GM19035 (cell line): ENCODE data around the gene MON1A.
"Not testable (repeated sequence)": the region's sequence is repeated elsewhere in the genome, so short reads cannot be mapped to it uniquely, and the experiment has no call there.

Experiments
- ATAC-seq: cut with Tn5 transposase; IDR thresholded peaks from one replicate; pipeline ENCODE4 v1.9.1; 2021; ENCODE audit not compliant: unreplicated experiment

MON1A gene, protein sequence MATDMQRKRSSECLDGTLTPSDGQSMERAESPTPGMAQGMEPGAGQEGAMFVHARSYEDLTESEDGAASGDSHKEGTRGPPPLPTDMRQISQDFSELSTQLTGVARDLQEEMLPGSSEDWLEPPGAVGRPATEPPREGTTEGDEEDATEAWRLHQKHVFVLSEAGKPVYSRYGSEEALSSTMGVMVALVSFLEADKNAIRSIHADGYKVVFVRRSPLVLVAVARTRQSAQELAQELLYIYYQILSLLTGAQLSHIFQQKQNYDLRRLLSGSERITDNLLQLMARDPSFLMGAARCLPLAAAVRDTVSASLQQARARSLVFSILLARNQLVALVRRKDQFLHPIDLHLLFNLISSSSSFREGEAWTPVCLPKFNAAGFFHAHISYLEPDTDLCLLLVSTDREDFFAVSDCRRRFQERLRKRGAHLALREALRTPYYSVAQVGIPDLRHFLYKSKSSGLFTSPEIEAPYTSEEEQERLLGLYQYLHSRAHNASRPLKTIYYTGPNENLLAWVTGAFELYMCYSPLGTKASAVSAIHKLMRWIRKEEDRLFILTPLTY

DNA sequence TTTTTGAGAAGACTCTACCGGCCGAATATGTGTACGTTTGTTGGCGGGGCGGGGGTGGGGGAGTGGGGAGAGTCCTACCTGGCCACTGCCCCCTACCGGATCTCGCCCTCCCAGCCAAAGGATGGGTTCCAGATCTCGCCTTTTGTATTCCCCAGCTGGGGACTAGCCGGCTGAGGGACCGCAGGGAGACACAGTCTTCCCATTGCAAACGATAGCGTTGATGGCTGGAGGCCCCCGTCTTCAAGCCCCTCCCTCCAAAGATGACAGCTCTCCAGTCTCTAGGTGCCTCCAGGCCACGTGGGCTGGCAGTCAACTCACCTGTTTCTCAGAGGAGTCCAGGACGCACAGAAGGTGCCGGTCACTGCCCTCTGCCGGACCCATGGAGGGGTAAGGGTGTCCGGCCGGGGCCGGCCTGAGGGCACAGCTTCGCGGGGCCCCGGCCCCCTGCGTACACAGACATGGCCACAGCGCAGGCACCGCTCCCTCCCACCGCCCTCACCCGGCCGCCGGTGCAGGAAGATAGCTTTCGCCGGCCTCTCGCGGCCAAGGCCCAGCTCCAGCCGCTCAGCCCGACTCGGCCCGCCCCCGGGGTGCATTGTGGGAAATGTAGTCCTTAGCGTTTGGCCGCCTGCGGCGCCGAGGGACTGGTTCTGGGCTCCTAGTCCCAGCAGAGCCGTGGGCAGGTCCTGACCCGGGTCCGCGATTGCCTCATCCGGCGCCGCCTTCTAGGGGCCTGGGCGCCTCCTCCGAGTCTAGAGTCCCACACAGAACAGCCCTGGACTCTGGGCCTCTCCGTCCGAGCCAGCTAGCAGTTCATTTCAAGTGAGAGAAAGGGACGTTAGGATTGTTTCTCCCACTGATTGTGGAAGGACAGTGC, at the start of gene MON1A:
TSS of gene MON1A (minus strand) at position 521 of the 877 bp plus-strand sequence. CDS start 16,465 bp downstream, outside the sequence.
- ATAC-seq, result peak; percentile 90

DNA sequence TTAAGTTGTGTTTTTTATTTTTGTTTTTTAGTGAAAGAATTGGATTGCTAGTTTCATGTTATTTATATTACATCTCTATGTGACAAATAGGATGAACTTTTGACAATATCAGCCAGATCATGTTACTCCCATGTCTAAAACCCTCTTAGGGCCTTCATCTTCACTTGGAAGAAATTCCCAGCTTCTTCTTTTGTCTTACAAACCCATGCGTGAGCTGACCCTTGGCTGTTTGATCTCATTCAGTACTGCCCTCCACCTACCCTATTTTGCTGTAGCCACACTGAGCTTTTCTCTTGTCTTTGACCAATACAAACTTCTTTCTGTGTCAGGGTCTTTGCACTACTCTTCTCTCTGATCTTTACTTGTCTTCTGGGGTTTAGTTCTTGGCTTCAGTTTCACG, 47.3 kb upstream of the MON1A start:
- ATAC-seq, result no peak

DNA sequence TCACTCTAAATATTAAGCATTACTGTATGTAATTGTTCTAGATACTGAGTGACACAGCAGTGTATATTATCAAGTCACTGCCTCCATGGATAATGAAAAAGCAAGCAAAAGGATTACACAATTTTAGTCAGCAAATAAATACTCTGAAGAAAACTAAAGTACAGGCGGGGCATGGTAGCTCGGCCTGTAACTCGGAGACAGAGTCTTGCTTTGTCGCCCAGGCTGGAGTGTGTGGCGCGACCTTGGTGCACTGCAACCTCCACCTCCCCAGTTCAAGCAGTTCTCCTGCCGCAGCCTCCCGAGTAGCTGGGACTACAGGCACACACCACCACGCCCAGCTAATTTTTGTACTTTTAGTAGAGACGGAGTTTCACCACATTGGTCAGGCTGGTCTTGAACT, 43.0 kb upstream of the MON1A start:
- ATAC-seq, result no peak

DNA sequence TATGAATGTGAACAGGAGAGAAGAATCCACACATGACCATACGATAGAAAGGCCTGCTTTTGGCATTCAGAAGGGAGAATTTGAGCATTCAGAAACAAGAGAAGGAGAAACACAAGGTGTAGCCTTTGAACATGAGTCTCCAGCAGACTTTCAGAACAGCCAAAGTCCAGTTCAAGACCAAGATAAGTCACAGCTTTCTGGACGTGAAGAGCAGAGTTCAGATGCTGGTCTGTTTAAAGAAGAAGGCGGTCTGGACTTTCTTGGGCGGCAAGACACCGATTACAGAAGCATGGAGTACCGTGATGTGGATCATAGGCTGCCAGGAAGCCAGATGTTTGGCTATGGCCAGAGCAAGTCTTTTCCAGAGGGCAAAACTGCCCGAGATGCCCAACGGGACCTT, 38.7 kb upstream of the MON1A start:
- no peak for ATAC-seq

DNA sequence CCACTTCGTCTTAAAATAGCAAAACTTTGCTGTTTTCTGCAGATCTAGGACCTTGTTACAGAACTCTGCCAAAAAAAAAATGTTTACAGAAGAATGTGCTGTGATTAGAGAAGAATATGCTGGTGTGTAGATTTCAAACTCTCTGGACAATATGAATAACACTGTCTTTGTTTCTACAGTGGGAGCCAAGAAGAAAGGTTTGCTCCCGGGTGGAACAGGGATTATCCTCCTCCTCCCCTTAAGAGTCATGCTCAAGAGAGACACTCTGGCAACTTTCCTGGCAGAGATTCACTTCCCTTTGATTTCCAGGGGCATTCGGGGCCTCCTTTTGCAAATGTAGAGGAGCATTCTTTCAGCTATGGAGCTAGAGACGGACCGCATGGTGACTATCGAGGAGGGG, 37.7 kb upstream of the MON1A start:
- ATAC-seq, result no peak

DNA sequence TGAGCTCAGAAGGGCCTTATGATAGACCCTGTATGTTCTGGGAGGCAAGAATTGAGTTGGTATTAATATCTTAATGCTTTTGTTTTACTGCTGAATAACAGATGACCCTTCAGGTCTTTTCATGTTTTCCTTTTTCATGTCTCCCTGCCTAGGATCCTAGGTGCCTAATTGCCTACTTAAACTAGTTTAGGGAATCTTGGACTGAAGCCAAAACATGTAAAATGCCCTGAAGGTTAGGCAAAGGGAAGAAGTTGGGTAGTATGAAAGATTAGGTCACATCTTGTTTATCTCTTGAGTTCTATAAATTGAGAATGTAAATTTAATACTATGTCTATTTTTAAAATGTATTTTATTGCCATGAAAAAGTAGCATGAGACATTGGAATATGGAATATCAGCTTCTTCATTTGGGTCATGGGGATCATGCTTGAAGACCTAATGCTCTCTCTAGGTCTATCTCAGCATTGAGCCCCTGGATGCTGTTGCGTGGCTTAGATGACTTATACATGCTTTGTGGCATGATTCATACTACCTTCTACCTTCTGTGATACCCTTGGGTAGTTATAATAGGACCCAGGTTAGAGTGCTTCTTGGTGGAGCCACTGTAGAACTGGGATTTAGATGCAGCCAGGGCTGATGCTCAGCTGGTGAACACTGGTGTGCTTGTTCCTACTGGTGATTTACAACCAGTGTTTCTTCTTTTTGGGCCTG, 36.8 kb upstream of the MON1A start:
- no peak for ATAC-seq

DNA sequence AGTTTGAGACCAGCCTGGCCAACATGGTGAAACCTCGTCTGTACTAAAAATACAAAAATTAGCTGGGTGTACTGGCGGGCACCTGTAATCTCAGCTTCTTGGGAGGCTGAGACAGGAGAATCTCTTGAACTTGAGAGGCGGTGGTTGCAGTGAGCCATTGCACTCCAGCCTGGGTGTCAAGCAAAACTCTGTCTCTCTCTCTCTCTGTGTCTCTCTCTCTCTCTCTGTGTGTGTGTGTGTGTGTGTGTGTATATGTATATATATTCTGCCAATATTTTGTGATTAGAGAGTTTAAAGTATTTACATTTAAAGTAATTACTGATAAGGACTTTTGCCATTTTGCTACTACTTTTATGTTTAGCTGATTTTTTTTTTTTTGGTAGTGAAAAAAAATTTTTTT, 26.0 kb upstream of the MON1A start:
- ATAC-seq, result no peak

DNA sequence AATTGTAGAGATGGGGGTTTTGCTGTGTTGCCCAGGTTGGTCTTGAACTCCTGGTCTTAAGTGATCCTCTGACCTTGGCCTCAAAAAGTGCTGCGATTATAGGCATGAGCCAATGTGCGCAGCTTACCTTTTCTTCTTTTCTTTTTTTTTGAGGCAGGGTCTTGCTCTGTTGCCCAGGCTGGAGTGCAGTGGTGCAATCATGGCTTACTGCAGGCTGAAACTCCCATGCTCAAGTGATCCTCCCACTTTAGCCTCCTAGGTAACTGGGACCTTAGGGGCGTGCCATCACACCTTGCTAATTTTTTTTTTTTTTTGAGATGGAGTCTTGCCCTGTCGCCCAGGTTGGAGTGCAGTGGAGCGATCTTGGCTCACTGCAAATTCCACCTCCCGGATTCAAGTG, 23.3 kb upstream of the MON1A start:
- ATAC-seq, result no peak

DNA sequence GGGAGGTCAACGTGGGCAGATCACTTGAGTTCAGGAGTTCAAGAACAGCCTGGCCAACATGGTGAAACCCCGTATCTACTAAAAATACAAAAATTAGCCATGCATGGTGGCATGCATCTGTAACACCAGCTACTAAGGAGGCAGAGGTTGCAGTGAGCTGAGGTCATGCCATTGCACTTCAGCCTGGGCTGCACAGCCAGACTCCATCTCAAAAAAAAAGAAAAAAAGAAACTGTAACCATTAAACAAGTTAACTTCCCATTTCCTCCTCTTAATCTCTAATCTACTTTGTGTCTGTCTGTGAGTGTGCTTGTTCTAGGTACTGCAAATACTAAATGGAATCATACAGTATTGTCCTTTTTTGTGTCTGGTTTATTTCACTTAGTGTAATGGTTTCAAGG, 13.0 kb upstream of the MON1A start:
- ATAC-seq, result no peak

DNA sequence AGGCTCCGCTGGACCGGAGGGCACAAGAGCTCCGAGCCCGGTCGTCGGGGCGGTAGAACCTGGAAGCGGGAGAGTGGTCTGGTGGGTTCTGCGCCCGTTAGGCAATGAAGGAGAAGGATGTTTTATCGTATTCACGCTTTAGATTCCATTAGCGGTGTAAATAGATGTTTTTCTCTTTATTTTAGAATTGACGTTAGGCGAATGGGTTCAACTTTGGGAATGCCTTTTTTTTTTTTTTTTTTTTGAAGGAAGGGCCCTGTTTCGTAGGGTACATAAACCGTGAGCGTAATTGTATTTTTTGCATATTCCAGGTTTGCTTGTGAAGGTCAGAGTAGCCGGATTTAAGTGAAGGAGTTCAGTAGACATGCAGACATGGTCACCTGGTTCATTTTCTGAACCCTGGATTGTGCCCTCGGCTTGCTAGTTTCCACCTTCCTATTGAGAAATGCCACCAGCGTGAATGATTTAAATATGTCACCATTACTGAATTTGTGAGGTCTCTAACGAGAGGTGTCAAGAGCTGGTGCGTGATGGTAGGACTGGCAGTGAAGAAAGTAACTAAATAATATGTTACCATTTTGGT, 11.1 kb upstream of the MON1A start:
- ATAC-seq, result no peak

DNA sequence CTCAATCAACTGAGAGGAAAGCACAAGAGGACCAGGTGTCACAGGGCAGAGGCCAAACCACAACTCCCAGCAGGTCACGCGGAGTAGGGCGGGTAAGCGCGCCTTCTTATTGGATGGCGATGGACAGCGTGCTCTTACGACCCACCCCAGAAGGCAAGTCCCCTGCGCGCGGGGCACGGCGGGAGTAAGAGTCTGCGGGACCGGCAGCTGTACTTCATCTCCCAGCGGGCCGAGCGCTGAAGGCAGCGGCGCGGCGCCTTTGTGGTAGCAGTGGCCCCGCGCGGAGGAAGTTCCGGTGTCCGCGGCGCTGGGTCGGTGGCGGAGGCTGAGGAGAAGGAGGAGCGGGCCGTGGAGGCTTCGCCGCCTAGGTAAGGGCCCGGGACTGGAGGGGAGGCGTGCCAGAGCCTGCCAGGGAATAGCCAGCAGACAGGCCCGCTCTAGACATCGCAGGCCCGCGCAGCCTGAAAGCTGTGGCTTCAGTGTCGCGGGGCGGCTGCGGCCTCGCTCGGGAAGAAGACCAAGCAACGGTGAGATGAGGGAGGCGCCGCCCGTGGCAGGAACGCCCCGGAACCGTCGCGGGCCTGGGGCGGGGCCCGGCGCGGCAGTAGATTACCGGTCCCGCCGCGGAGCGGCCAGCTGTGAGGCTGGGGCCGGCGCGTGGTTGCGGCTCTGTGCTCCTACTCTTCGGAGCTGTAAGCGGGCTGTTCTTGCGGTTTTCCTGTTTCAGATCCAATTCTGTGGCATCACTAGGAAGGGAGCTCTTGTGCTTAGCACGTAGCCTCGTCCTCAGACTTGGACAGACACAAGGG, 10.5 kb upstream of the MON1A start, which contains the start of gene RBM6:
TSS of gene RBM6 (plus strand) at position 293 of the 809 bp plus-strand sequence. CDS start 22,492 bp downstream, outside the sequence.
- ATAC-seq, result peak; percentile 88

DNA sequence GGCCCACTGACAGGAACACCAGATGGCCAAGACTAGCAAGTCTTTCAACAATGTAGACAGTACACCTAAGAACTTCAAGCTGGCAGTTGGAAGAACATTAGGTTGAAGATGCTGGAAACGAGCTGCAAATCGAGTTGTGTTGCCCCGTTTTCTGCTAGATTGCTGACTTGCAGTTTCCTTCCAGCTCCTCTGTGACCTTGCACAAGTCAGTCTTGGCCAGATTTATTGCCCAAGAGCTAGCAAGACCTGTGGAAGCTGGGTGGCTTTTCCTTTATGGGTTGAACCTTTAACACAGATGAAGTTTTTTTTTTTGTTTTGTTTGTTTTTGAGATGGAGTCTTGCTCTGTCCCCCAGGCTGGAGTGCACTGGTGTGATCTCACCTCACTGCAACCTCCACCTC, 7.5 kb upstream of the MON1A start:
- no peak for ATAC-seq

DNA sequence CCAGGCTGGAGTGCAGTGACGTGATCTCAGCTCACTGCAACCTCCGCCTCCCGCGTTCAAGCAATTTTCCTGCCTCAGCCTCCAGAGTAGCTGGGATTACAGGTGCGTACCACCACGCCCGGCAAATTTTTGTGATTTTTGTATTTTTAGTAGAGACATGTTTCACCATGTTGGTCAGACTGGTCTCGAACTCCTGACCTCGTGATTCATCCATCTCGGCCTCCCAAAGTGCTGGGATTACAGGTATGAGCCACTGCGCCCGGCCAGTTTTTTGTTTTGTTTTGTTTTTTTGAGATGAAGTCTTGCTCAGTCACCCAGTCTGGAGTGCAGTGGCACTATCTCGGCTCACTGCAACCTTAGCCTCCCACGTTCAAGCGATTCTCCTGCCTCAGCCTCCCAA, 2.7 kb upstream of the MON1A start:
- ATAC-seq, result not testable (repeated sequence)

DNA sequence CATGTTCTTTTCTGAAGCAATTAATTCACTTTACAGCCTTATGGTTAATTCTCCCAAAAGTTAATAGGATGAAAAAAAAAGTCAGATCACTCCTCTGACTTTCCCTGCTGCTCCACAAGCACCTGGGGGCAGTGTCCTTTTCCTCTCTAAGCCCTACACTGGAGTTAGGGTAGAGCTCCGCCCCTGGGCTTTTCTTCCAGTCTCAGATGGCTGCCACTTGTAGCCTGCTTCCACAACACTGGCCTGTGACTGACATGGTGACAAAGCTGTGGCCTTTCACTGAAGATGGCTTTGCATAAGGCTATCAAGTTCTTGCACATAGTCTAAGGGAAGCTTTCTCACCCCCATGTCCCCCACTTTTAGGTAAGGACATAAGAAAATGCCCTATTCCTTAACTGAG, 1.3 kb upstream of the MON1A start:
- ATAC-seq, result no peak

DNA sequence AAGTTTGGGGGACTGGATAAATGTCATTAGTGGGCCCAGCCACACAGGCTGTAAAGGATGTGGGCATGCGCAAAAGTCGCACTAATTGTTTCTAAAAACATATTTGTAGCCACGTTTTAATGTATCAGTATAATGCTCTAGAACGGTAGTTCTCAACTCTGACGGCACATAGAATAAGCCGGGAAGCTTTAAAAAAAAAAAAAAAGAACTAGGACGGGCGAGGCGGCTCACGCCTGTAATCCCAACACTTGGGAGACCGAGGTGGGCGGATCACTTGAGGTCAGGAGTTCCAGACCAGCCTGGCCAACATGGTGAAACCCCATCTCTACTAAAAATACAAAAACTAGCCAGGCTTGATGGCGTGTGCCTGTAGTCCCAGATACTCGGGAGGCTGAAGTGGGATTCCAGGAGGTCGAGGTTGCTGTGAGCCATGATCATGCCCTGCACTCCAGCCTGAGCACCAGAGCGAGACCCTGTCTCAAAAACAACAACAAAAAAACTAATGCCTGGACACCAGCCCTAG, 618 bp upstream of the MON1A start:
- ATAC-seq, result no peak

DNA sequence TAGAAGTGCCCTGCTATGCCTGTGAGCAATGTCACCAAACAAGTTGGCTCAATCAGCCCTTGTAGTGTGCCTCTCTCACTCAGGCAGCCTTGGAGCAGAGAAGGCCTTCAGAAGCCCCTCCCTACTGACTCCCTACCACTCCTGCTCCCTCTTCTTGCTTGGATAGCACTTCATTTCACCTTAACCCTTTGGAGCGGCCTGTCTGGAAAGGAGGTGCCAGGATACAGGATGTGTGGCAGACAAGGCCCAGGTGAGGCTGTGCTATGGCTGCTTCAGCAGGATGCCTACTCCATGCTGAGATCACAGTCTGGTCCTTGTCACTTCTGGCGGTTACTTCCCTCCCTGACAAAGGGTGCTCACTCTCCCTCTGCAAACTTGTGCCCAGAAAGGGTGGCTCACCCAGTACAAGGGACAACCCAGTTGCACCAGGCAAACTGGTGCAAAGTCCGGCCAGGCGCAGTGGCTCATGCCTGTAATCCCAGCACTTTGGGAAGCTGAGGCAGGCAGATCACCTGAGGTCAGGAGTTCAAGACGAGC, 1.1 kb downstream of the MON1A start:
- ATAC-seq, result no peak

DNA sequence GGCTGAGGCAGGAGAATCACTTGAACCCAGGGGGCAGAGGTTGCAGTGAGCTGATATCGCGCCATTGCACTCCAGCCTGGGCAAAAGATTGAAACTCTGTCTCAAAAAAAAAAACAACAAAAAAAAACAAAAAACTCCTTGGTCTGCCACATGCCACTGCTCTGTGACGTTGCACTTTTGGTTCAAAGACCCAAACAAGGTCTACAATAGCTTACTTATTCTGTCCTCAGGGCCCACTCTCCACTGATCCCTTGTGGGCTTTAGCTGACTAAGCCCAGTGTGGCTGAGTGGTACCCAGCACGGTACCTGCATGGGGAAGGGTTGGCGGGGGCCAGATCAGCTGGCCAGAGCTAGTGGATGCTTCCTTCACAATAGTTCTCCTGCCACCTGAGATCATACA, 1.8 kb downstream of the MON1A start:
- no peak for ATAC-seq

DNA sequence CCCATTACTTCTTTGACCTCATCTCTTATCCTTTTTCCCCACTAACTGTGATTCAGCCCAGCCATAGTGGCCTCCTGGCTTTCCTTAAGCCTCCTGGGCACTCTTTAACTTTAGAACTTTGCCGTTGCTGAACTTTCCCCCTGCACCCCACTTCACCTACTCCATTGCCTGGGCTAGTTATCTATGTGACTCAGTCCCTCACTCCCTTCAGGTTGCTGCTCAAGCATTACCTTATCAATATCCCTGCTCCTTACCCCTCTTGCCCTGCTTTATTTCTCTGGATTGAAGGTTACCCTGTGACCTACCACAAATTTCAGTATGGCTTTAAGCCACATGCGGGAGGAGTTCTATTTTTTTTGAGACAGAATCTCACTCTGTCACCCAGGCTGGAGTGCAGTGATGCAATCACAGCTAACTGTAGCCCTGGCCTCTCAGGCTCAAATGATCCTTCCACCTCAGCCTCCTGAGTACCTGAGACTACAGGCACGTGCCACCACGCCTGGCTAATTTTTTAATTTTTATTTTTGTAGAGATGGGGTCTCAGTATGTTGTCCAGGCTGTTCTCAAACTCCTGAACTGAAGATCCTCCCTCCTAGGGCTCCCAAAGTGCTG, 3.4 kb downstream of the MON1A start:
- no peak for ATAC-seq

DNA sequence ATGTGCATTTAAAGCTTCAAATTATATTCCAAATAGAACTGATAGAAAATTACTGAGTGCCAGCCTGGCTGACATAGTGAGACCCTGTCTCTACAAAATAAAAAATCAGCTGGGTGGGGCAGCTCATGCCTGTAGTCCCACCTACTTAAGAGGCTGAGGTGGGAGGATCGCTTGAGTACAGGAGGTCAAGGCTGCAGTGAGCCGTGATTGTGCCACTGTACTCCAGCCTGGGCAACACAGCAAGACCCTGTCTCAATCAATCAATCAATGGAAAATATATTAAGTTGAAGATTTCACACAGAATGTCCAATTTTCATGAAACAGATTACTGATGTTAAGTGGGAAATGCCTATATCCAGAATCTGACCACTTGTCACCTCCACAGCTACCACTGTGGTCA, 4.1 kb downstream of the MON1A start:
- ATAC-seq, result no peak
